Fibroblast of lung (primary cell): ENCODE results near the gene VPS72. TPM values are rescaled to one million over a fixed set of nuclear protein-coding genes. Genes with fewer than 3 reads are reported as not detected.
A peak's percentile ranks its signal among the peaks of the same experiment; 100 is the strongest.

Experiments
- DNase-seq, 2 donors: peaks; one replicate each; pipeline versions ENCODE4 v3.0.0 to v3.0.0-alpha.2; 2010; ENCODE audit warnings: low read depth in 2 of 2
- H2AFZ ChIP-seq: 2 replicates; pipeline ENCODE4 v1.5.1; 2012; ENCODE audit warnings: low read length, control low read depth, inconsistent platforms
- H3K27ac ChIP-seq: 2 replicates; pipeline ENCODE4 v1.5.1; 2011; ENCODE audit warnings: low read length, control low read depth; ENCODE audit not compliant: insufficient read depth
- H3K27me3 ChIP-seq: 2 replicates; pipeline ENCODE4 v1.5.1; 2011; ENCODE audit warnings: mild to moderate bottlenecking, low read length; ENCODE audit not compliant: control insufficient read depth, insufficient read depth
- H3K36me3 ChIP-seq: 2 replicates; pipeline ENCODE4 v1.5.1; 2011; ENCODE audit warnings: low read length; ENCODE audit not compliant: control insufficient read depth, insufficient read depth
- H3K4me1 ChIP-seq: 2 replicates; pipeline ENCODE4 v1.5.1; 2011; ENCODE audit warnings: low read length; ENCODE audit not compliant: control insufficient read depth, insufficient read depth; ENCODE audit errors: extremely low read depth
- H3K4me2 ChIP-seq: 2 replicates; pipeline ENCODE4 v1.5.1; 2011; ENCODE audit warnings: low read length, control low read depth; ENCODE audit not compliant: insufficient read depth; ENCODE audit errors: extremely low read depth
- H3K4me3 ChIP-seq, 4 experiments: fragments of 200-600 bp in 1 of 4; sonication (generic) in 1 of 4; replicated peaks in 1 of 4; 2 replicates each; pipeline ENCODE4 v1.5.1; 2011 to 2016; ENCODE audit warnings: low read length in 4 of 4, low read depth in 3 of 4, mild to moderate bottlenecking in 3 of 4, control low read depth in 2 of 4, inconsistent platforms in 1 of 4, mixed read lengths in 1 of 4; ENCODE audit not compliant: insufficient read depth in 1 of 4; ENCODE audit errors: control extremely low read depth in 1 of 4
- H3K79me2 ChIP-seq: 2 replicates; pipeline ENCODE4 v1.5.1; 2012; ENCODE audit warnings: mild to moderate bottlenecking, low read length, inconsistent platforms; ENCODE audit not compliant: control insufficient read depth, insufficient read depth
- H3K9ac ChIP-seq: 2 replicates; pipeline ENCODE4 v1.5.1; 2011; ENCODE audit warnings: mild to moderate bottlenecking, low read length, control low read depth; ENCODE audit not compliant: insufficient read depth
- H3K9me3 ChIP-seq: 2 replicates; pipeline ENCODE4 v1.5.1; 2012; ENCODE audit warnings: low read depth, low read length; ENCODE audit not compliant: control insufficient read depth, insufficient read depth
- H4K20me1 ChIP-seq: 2 replicates; pipeline ENCODE4 v1.5.1; 2011; ENCODE audit warnings: low read length; ENCODE audit not compliant: control insufficient read depth, insufficient read depth; ENCODE audit errors: extremely low read depth
- CTCF ChIP-seq, 2 donors: IDR thresholded peaks in 1 of 2; conservative IDR thresholded peaks in 1 of 2; 1 replicate in 1 of 2; 2 replicates in 1 of 2; pipeline ENCODE4 v1.5.1; 2011 to 2012; ENCODE audit warnings: low read length in 2 of 2, control low read depth in 1 of 2, inconsistent platforms in 1 of 2, low read depth in 1 of 2, mild to moderate bottlenecking in 1 of 2
- EZH2 ChIP-seq: IDR thresholded peaks from 2 replicates; pipeline ENCODE4 v1.5.1; 2012; ENCODE audit warnings: low read length, control low read depth, mild to moderate bottlenecking; ENCODE audit errors: missing control alignments
- polyA plus RNA-seq, 2 donors: library from polyadenylated mRNA; depleted of rRNA in 1 of 2; stranded (reverse) in 1 of 2; unstranded in 1 of 2; fragments of >200 nt; gene quantifications; 2 replicates each; pipeline ENCODE4 v1.2.1, GENCODE V29; 2011 to 2012; ENCODE audit warnings: missing spikeins in 1 of 2
- total RNA-seq: library from RNA; depleted of rRNA; stranded (reverse); fragments of >200 nt; gene quantifications from 2 replicates; pipeline ENCODE4 v1.2.1, GENCODE V29; 2014

The VPS72 gene
- total and polyA plus RNA-seq, 2 donors (not counting 1 experiment from before 2014, with no cell fraction given) = 42.9 to 43.8 TPM

- Histone ChIP-seq H3K27me3 (no peaks in the 10 kb centered on the region), H3K4me2 (no peak within 1 kb of the TSS), H3K79me2 (no peaks in the 10 kb centered on the region), H3K27ac (peak within 1 kb of the TSS; percentile 35), H3K4me1 (no peaks in the 10 kb centered on the region), H4K20me1 (no peaks in the 10 kb centered on the region), H3K4me3 (no peak within 1 kb of the TSS), H3K9ac (no peak within 1 kb of the TSS), H2AFZ (no peak within 1 kb of the TSS), H3K36me3 (peaks cover 15% of the 10 kb centered on the region), H3K9me3 (no peaks in the 10 kb centered on the region)
- peak in 1 of 2 donors; percentile 37 for DNase-seq
- TF ChIP-seq CTCF (conservative IDR thresholded peaks at IDR 0.05 in 1 of 2, IDR thresholded peaks at IDR 0.05 in 1 of 2; ENCODE audit: low read depth in 1 of 2, low read length in 2 of 2) (peak; percentile 64 to 70), EZH2 (no peak)
Measured at GRCh38 chr1:151175863-151176262, 14.1 kb downstream of the VPS72 start, which contains the start of gene TMOD4. Gene TMOD4 (minus strand): TSS chr1:151175981. CDS start chr1:151174875, 1,106 bp downstream.

GRCh38 chr1:151175041-151175741 is 14.8 kb downstream of the VPS72 start:
- H4K20me1 ChIP-seq = no peaks in the 10 kb centered on the region
- peaks cover 12% of the 10 kb centered on the region for H3K36me3 ChIP-seq
- no peaks in the 10 kb centered on the region for H3K9me3 ChIP-seq
- peak in 1 of 2 donors; percentile 74 for DNase-seq
- no peak overlapping the region for H2AFZ ChIP-seq
- no peak overlapping the region for H3K4me3 ChIP-seq
- no peak overlapping the region for H3K9ac ChIP-seq
- H3K4me1 ChIP-seq = no peaks in the 10 kb centered on the region
- H3K4me2 ChIP-seq = no peak overlapping the region
- H3K27me3 ChIP-seq = no peaks in the 10 kb centered on the region
- H3K79me2 ChIP-seq = no peaks in the 10 kb centered on the region
- TF ChIP-seq CTCF (conservative IDR thresholded peaks at IDR 0.05 in 1 of 2, IDR thresholded peaks at IDR 0.05 in 1 of 2; ENCODE audit: low read depth in 1 of 2, low read length in 2 of 2) = no peak
- TF ChIP-seq EZH2 = no peak
- H3K27ac ChIP-seq = peak overlapping the region; percentile 35

DNA sequence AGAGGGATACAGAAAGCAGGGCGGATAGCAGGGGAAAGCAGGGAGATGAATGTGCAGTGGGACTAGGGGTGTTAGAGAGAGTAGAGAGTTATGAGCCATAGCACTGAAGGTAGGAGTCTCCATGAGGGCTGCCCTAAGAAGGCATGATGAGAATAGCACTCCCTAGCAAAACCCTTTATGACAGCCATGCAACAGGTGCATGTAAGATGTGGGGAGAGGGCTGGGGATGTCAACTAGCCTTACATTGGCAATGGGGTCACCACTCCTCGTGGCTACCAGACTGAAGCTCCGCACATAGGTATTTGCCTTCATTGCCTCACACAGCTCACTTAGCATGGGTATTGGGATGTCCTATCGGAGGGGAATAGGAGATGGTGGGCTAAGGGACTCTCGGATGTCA is 18.8 kb downstream of the VPS72 start:
- no peak overlapping the region for H3K4me3 ChIP-seq
- H3K9ac ChIP-seq = no peak overlapping the region
- no peak for DNase-seq
- H3K27ac ChIP-seq = no peak overlapping the region
- H3K27me3 ChIP-seq = no peaks in the 10 kb centered on the region
- no peaks in the 10 kb centered on the region for H4K20me1 ChIP-seq
- TF ChIP-seq CTCF (conservative IDR thresholded peaks at IDR 0.05 in 1 of 2, IDR thresholded peaks at IDR 0.05 in 1 of 2; ENCODE audit: low read depth in 1 of 2, low read length in 2 of 2) (no peak), EZH2 (no peak)
- H2AFZ ChIP-seq = no peak overlapping the region
- peaks cover 9% of the 10 kb centered on the region for H3K79me2 ChIP-seq
- H3K9me3 ChIP-seq = no peaks in the 10 kb centered on the region
- peaks cover 17% of the 10 kb centered on the region for H3K36me3 ChIP-seq
- H3K4me1 ChIP-seq = peaks cover 6% of the 10 kb centered on the region
- H3K4me2 ChIP-seq = no peak overlapping the region
